NCI-H2107 treated with DMSO at 0.1 percent for 48 hours (cell line): ENCODE measurements around the gene ATP6V0A1.
"Not testable (repeated sequence)": the region's sequence is repeated elsewhere in the genome, so short reads cannot be mapped to it uniquely, and the experiment has no call there.

Experiments
- DNase-seq: peaks from one replicate; lab custom pipeline; 2025; ENCODE audit not compliant: unreplicated experiment; lab: John Stamatoyannopoulos, UW

The ATP6V0A1 gene

DNA sequence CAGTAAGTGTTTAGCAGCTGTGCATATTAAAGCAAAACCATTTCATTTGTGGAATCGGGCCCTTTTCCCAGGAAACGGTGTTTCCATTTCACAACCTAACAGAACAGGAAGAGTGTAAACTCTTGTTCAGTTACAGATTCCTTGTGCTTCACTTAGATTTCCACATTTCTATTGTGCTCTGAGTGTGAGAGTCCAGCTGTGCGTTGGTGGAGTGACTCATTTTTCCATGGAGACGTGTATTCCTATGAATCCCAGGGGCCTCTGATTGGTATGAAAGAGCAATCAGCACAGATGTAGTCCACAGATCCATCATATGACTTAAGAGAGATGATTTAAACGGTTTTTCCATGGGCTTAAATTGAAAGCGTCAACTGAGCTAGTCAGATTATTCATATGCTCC, 22.3 kb upstream of the ATP6V0A1 start:
- no peak for DNase-seq

DNA sequence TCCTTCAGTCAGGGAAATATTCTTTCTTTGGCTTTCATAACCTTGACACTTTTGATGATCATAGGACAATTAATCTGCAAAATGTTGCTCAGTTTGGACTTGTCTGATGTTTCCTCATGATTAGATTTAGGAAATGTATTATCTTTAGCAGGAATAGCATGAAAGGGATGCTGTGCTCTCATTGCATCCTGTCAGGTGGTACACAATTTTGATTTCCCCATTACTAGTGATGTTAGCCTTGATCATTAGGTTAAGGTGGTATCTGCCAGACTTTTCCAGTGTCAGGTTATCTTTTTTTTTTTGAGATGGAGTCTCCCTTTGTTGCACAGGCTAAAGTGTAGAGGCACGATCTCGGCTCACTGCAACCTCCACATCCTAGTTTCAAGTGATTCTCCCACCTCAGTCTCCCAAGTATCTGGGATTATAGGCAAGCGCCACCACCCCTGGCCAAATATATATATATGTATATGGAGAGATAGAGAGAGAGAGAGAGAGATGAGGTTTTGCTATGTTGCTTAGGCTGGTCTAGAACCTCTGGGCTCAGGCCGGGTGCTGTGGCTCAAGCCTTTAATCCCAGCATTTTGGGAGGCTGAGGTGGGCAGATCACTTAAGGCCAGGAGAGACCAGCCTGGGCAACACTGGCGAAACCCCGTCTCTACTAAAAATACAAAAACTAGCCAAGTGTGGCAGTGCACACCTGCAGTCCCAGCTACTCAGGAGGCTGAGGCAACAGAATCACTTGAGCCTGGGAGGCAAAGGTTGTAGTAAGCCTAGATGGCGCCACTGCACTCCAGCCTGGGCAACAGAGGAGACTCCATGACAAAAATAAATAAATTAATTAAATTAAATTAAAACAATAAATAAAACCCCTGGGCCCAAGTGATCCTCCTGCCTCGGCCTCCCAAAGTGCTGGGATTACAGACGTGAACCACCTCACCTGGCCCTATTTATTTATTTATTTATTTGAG, 19.8 kb upstream of the ATP6V0A1 start:
- no peak for DNase-seq

DNA sequence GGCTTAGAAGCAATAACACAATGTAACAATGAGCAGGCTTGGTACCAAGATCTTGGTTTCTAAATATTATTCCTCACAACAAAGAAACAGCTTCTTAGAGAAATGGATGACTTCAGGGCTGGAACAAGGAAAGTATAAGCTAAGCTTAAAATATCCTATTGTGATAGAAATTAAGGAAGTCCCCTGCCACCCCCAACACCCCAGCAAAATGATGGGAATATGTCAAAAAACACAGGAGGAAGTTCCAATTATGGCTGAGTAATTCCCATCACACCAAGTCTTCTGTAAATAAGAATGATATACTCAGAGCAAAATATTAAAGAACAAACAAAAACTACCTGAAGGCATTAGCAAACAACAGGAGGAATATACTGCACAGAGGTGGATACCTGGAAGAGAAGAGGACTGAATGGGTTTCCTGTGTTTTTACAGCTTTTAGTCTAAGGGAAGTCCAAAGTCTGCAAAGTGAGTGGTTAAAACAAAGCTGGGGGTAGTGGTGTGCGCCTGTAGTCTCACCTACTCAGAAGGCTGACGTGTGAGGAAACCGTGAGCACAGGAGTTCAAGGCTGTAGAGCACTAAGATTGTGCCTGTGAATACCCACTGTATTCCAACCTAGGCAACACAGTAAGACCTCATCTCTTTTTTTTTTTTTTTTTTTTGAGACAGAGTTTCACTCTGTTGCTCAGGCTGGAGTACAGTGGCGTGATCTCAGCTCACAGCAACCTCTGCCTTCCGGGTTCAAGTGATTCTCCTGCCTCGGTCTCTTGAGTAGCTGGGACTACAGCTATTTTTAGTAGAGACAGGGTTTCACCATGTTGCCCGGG, 17.1 kb upstream of the ATP6V0A1 start:
- DNase-seq = no peak

DNA sequence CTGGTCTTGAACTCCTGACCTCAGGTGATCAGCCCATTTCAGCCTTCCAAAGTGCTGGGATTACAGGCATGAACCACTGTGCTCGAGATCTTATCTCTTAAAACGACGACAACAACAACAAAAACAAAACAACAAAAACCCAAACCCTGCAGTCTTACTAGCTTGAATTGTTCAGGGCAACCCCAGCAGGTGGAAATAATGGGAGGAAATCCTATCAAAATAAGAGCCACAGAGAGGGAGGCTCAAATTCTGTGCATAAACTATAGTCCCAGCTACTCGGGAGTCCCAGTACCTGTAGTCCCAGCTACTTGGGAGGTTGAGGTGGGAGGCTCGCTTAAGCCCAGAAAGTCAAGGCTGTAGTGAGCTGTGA, 16.5 kb upstream of the ATP6V0A1 start:
- no peak for DNase-seq

DNA sequence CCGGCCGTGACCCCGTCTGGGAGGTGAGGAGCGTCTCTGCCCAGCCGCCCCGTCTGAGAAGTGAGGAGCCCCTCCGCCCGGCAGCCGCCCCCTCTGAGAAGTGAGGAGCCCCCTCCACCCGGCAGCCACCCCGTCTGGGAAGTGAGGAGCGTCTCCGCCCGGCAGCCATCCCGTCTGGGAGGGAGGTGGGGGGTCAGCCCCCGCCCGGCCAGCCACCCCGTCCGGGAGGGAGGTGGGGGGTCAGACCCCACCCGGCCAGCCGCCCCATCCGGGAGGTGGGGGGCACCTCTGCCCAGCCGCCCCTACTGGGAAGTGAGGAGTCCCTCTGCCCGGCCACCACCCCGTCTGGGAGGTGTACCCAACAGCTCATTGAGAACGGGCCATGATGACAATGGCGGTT, 9.5 kb upstream of the ATP6V0A1 start:
- DNase-seq = not testable (repeated sequence)

DNA sequence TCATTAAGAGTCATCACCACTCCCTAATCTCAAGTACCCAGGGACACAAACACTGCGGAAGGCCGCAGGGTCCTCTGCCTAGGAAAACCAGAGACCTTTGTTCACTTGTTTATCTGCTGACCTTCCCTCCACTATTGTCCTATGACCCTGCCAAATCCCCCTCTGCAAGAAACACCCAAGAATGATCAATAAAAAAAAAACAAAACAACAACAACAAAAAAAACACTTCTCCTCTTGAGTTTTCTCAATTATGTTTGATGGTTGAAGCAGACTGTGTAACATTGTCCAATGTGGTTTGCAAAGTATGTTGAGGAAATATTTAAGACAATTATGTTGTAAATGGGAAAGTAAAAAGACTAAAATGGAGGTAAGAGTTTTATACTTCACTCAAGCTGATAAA, 8.8 kb upstream of the ATP6V0A1 start:
- DNase-seq = not testable (repeated sequence)

DNA sequence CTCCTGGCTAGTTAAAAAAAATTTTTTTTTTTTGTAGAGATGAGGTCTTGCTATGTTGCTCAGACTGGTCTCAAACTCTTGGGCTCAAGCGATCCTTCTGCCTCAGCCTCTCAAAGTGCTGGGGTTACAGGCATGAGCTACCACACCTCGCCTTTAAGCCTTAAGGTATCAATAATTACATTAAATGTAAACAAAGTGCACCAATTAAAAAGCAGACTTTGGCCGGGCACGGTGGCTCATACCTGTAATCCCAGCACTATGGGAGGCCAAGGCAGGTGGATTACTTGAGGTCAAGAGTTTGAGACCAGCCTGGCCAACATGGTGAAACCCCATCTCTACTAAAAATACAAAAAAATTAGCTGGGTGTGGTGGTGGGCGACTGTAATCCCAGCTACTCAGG, 7.4 kb upstream of the ATP6V0A1 start:
- DNase-seq = not testable (repeated sequence)

DNA sequence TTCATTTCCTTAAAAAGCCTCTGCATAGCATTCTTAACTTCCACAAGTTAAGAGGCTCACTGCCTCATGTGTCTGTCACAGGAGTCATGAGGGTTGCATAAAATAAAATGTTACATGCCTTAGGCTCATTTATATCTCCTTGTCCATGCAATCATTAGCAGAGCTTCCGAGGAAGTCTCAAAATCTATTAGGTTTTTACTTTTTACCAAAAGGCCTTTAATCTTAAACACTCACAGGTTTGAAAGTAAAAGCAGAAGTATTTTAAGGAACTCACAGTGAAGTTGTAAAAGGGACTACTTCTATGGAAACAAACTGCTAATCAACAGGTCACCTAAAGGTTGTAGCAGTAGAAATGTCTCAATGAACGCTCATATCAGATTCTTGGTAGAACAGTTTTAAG, 5.2 kb upstream of the ATP6V0A1 start:
- no peak for DNase-seq

DNA sequence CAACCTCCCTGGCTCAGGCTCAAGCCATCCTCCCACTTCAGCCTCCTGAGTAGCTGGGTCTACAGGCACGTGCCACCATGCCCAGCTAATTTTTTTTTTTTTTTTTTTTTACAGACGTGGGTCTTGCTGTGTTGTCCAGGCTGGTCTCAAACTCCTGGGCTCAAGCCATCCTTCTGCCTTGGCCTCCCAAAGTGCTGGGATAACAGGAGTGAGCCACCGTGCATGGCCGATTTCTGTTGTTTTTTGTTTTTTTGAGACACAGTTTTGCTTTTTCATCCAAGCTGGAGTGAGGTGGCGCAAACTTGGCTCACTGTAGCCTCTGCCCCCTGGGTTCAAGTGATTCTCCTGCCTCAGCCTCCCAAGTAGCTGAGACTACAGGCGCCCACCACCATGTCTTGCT, 3.7 kb upstream of the ATP6V0A1 start:
- DNase-seq = not testable (repeated sequence)

DNA sequence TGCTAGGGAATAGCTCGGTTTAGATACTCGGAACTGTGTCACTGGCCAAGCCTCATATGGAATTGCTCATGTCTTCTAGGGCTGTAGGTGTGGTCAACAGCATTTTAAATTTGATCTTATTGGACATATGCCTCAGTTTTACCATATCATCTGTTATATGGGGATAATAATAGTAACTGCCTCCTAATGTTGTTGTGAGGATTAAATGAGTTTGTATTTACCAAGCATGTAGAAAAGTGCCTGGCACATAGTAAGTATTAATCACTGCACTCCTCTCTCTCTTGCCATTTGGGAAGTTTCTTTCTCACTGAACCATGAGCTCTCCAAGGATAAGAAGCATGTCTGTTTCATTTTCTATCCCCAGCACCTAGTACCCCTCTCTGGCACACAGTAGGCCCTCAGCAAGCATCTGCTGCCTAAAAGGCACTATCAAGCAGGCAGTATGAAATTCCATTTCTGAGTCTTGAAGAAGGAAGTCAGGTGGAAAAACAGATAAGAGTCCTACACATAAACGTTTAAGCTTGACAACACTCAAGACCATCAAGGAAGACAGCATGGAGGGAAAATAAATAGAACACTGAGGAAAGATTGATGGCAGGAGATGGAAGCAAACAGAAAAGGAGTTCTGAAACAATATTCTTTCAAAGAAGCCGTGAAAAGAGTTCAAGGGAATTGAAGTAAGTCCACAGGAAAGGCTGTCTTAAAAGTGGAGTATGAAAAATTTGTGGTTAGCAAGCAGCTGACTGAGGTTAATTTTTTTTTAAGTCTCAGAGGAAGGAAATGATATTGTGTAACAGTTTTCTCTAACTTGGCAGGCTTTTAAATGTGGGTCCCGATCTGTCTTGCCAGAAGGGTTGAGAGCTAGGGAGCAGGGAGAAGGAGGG, 2.2 kb upstream of the ATP6V0A1 start:
- no peak for DNase-seq

DNA sequence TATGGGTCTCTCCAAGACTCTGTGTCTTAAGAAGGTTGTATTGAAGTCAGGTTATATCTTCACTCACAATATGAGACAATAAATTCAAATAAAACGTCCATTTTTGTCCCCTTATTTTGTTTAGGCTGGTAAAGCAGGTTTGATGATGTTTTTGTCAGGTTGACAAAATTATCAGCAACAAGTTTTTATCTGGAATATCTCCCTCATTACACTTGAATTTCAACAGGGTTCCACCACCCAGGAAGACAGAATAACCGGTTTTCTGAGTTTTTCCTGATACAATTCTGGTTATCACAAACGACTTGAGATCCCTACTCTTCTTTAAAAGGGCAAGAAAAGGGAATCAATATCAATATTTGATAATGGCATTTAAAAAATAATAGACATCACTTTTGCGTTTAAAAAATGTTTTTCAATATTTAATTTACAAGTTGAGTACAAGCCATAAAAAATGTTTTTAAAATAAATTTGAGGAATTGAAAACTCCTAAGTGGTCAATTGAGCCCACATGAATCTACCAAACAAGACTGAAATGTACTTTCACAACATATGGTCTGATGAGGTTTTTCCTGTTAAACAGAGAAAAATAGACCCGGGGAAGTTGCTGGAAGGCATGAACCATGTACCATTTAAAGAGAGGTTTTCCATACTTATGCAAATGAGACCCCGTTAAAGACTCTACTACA, 1.4 kb upstream of the ATP6V0A1 start:
- no peak for DNase-seq

DNA sequence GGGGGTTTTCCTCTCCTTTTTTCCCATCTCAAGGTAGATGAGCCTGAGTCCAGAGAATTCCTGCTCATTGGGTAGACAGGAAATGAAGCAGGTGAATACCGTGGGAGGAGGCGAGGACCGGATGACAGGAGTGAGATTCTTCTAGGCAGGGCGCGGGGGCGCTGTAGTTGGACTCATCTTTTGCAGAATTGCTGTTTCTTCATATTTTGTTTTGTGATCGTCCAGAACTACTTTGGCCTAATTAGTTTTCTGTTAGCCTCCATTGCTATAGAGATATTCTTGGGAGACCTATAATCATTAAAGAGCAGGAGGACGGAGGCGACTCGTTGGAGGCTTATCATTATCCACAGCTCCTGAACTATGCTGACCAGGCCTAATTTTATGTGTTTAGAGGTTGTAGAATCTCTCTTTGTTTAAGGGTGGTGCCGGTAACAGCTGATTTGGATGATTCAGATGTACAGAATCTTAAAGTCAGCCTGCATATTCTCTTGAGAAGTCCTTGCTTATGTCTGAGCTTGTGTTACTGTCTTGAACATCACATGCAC, 650 bp downstream of the ATP6V0A1 start:
- DNase-seq = peak; percentile 28

DNA sequence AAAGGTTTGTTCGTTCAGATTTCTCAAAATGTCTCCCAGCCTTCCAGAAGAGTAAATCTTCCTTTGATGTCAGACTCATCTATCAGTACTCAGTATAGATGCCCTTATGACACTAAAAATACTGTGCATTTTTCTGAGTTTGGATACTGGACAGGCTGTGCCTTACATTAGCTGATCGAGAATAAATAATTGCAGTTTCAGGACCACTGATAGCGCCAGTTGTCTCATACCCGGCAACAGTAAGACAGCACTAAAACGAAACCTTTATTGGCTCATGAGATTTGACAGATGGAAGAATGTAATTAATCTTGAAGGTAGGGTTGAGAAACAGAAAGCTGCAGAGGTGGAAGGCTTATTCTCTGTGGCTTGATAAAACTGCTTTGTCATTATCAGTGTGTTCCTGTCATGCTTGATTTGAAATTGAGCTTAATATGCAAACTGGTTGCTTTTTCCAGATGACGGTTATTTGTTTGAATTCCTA, 1.2 kb downstream of the ATP6V0A1 start:
- DNase-seq = no peak

DNA sequence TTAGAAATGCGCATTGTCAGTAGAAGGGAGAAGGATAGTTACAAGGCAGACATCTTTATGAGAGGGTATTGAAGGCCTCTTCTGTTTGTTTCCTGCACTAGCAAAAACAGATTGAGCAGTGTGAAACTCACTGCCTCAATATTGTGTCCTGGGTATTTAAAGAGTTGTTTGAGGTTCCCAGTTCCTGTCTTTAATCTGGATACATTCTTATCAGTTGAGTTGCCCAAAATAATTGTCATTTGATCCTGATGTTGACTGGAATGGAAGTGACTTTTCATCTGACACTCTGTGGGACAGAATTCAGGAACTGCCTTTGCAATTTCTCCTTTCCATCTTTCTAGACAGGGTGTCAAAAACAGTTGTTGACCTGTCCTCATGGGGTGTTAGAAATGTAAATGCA, 1.7 kb downstream of the ATP6V0A1 start:
- no peak for DNase-seq

DNA sequence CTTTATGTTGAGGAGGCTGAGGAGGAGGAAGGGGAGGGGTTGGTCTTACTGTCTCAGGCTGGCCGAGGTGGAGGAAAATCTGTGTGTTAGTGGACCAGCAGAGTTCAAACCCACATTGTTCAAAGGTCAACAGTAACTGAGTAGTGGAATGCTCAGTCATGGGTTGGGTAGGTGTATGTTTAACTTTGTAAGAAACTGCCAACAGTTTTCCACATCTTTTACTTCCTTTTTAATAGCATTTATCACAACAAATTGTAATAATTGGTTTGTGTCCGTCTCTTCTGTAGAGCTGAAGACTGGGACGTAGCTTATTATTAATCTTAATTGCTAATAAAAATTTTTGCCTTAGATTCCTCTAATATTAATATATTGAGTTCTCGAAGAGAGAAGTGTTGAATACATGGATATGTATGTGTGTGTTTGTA, 5.3 kb downstream of the ATP6V0A1 start:
- DNase-seq = no peak

DNA sequence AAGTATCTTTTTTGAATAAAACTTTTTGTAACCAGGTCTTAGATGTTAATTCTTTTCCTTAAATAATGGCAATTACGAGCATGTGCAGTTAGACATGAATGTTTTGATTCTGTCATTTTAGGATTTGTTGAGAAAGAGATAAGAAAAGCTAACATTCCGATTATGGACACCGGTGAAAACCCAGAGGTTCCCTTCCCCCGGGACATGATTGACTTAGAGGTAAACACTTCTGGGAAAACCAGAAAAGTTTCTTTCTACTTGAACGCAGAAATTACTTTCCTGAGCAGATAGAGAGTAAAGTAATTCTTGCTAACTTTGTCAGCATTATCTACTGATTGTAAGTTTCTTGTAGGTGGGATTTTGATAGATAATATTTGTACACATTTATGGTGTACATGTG, 9.2 kb downstream of the ATP6V0A1 start:
- DNase-seq = no peak

DNA sequence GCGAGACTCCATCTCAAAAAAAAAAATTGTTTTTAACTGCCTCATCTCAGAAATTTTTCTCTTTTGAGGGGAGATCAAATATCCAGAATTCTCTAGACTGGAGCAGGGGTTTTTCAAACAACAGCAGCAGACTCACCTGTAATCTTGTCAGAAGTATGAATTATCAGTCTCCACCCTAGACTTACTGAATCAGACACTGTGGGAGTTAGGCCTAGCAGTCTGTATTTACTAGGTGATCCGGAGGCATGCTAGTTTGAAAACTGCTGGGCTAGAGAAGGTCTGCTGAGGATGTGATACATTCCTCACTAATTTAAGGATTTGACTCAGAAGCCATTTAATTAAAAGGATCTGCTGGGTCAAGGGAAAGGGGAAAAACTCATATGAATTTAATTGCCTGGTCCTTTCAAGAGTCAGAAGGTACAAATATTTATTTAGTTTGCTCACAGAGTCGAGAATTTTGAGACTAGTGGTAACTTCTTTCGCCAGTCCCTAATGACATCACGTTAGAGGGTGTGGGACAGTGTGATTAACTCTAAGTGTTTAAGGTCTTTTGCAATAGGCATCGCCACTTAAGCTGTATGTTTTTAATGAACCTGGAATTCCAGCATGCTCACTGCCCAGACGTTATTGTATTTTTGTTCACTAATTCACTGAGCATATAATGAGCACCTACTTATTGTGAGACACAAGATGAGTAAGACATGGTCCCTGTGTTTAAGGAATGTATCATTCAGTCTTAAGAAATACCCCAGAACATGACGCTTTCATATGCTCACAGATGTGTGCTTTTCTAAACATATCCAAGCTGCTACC, 14.2 kb downstream of the ATP6V0A1 start:
- DNase-seq = no peak

DNA sequence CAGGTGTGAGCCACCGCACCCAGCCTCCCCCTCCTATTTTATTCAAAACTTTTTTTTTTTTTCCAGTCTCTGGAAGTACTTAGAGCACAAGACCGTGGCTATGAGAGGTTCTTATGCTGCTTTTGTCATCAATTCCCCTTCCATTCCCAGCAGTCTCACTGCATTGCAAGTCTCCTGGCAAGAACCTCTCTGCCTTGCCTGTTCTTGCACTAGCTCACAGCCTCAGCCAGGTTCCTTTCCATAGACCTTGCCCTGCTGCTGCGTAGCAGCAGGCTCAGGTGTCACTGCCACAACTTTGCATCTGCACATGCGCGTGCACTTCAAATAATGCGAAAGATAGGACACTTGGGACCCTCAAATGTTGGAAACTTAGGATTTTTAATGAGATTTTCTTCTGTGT, 15.6 kb downstream of the ATP6V0A1 start:
- no peak for DNase-seq

DNA sequence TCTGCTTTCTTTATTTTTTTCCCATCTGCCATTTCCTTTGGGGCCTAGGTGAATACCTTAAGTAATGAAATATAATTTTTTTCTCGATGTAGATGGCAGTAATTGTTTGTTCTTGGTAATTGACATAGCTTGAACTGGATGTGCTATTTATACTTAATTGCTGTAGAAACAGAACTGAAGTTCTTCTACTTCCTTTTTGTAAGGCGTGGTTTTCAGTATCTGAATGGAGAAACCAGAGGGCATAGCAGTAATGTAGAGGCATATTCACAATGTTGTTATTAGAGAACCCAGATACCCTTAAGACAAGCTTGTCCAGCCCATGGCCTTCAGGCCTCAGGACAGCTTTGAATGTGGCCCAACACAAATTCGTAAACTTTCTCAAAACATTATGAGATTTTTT, 16.4 kb downstream of the ATP6V0A1 start:
- DNase-seq = no peak
